GM19397 (cell line): ENCODE measurements around the gene KRTAP10-5.
"Not testable (repeated sequence)": the region's sequence is repeated elsewhere in the genome, so short reads cannot be mapped to it uniquely, and the experiment has no call there.

ENCODE experiments used
- ATAC-seq: cut with Tn5 transposase; IDR thresholded peaks from one replicate; pipeline ENCODE4 v1.9.1; 2021; ENCODE audit warnings: mild to moderate bottlenecking, moderate library complexity; ENCODE audit not compliant: unreplicated experiment

KRTAP10-5 gene

GRCh38 chr21:44591801-44592130, 11.4 kb upstream of the KRTAP10-5 start:
- not testable (repeated sequence) for ATAC-seq

GRCh38 chr21:44590897-44591800, 10.7 kb upstream of the KRTAP10-5 start:
- not testable (repeated sequence) for ATAC-seq

DNA sequence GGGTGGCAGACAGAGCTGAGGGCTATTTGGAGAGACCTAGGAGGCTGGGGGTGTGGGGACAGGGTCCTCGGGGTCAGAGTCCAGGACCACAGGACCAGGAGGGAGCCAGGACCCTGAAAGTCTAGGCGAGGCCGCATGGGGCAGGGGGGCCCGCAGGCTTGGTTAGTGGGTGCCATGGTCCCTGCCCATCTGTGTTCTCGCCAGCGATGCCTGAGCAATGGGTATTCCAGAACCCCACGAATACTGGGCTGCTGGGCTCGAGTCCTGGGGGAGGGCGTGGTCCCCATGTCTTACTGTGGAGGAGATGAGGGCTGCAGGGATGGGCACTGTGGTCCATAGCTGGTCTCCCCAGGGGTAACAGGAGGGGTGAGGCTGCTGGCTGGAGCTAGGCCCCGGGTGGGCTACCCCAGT, 9.9 kb upstream of the KRTAP10-5 start:
- no peak for ATAC-seq

GRCh38 chr21:44589586-44590305, 9.3 kb upstream of the KRTAP10-5 start:
- no peak for ATAC-seq

- no peak for ATAC-seq
Measured at GRCh38 chr21:44589094-44589493, 8.7 kb upstream of the KRTAP10-5 start.

- no peak for ATAC-seq
Measured at GRCh38 chr21:44585892-44586291, 5.5 kb upstream of the KRTAP10-5 start.

- no peak for ATAC-seq
Measured at GRCh38 chr21:44583800-44584147, 3.4 kb upstream of the KRTAP10-5 start.

- no peak for ATAC-seq
Measured at GRCh38 chr21:44583089-44583799, 2.8 kb upstream of the KRTAP10-5 start.

GRCh38 chr21:44582055-44582454, 1.7 kb upstream of the KRTAP10-5 start:
- ATAC-seq = no peak

GRCh38 chr21:44581158-44581557, 754 bp upstream of the KRTAP10-5 start:
- no peak for ATAC-seq

DNA sequence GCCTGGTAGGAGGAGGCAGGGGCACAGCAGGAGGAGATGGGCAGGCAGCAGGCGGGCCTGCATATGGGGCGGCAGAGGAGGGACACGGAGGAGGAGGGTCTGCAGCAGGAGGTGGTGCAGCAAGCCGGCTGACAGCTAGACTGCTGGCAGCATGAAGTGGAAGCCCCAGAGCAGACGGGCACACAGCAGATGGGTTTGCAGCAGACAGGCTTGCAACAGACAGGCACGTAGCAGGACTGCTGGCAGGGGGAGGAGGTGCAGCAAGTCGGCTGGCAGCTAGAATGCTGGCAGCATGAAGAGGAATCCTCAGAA, 615 bp downstream of the KRTAP10-5 start:
- ATAC-seq = no peak

DNA sequence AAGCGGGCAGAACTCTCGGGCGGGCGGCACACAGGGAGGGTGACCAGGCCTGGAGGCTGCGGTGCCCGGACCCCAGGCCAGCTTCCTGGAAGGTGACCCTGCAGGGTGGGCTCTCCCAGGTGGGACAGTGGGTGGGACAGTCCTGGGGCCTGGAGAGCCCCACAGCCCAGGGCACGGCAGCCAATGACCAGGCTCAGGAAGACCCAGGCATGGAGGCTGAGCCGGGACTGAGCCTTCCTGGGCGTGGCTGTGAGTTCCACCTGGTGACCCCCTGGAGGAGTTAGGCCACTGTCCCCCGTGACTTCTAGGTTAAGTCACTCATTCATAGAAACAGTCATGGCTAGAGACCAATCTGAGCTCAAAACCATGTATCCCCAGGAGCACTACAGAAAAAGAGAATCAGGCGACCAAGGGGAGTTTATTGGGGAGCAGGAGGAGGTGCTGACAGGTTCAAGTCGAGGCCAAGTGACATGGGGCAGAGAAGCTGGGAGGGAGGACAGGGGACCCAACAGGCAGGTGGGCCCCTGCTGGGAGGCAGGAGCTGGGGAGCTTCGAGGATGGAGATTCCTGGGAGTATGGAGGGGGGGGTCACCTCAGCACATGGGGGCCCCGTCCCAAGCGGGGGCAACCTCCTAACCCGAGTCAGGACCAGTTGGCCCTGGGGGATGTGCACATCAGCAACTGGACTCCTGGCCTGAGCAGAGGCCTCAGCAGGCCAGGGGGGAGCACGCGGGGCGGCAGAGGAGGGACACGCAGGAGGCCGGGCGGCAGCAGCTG, 1.2 kb downstream of the KRTAP10-5 start:
- no peak for ATAC-seq

DNA sequence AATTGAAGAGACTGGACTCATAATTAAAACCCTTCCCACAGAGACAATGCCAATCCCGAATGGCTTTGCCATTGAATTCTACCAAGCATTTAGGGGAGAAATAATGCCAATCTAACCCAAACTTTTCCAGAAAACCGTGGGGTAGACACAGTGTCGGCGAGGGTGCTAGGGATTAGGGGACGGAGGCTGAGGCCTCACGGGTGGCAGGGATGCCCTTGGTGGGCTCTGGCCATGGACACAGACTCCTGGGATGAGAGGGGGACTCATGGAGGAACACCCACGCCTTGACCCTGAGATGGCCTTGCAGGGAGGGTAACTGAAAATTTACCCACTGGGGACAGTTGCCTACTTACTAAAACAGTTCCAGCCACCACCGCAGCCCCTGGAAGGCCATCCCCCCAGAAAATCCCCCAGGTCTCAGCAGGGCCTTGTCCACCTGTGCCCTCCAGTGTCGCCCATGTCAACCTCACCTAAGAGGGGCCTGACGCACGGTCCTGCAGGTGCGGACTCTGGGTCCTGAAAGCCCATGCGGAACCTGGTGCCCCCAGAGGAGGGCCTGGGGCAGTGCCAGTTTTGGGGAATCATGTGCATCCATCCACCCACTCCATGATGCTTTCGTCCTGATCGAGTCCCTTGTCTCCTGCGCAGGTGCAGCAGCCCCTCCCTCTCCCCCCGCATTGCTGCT, 1.9 kb downstream of the KRTAP10-5 start:
- ATAC-seq = no peak

DNA sequence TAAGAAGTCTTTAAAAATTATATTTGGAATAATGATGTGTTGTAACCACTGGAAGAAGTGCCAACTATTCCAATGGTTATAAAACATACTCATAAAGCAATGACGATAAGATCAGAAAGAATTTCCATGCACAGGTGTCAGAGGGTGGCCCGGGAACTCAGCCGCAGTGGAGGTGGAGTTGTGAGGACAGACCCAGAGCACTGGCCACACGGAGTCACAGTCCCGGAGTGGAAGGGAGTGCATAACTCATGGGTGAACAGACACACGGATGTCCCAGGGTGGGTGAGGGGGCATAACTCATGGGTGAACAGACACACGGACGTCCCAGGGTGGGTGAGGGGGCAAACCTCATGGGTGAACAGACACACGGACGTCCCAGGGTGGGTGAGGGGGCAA, 4.4 kb downstream of the KRTAP10-5 start:
- no peak for ATAC-seq

- no peak for ATAC-seq
Measured at GRCh38 chr21:44575307-44576024, 4.9 kb downstream of the KRTAP10-5 start.

GRCh38 chr21:44574457-44575306, 5.7 kb downstream of the KRTAP10-5 start:
- no peak for ATAC-seq

DNA sequence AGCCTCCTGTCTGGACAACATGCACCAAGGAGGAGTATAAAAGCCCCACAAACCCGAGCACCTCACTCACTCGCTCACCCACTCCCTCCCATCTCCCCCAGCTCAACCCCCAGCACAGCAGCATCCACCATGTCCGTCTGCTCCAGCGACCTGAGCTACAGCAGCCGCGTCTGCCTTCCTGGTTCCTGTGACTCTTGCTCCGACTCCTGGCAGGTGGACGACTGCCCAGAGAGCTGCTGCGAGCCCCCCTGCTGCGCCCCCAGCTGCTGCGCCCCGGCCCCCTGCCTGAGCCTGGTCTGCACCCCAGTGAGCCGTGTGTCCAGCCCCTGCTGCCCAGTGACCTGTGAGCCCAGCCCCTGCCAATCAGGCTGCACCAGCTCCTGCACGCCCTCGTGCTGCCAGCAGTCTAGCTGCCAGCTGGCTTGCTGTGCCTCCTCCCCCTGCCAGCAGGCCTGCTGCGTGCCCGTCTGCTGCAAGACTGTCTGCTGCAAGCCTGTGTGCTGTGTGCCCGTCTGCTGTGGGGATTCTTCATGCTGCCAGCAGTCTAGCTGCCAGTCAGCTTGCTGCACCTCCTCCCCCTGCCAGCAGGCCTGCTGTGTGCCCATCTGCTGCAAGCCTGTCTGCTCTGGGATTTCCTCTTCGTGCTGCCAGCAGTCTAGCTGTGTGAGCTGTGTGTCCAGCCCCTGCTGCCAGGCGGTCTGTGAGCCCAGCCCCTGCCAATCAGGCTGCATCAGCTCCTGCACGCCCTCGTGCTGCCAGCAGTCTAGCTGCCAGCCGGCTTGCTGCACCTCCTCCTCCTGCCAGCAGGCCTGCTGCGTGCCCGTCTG, 6.6 kb downstream of the KRTAP10-5 start, which contains the start of gene KRTAP10-4:
KRTAP10-4 (plus strand) TSS at position 100 of the 827 bp plus-strand sequence; CDS start at position 130, 30 bp downstream.
- not testable (repeated sequence) for ATAC-seq
